K562 (cell line): ENCODE data around the gene CBX2. TPM values are rescaled to one million over a fixed set of nuclear protein-coding genes. Genes with fewer than 3 reads are reported as not detected.
A peak's percentile ranks its signal among the peaks of the same experiment; 100 is the strongest.

Experiments
- CBFB ChIP-seq: sonication (generic); formaldehyde crosslinking; IDR thresholded peaks from 2 replicates; pipeline ENCODE4 v1.4.0; 2020; ENCODE audit warnings: mild to moderate bottlenecking, missing genetic modification reagents
- CREM ChIP-seq: IDR thresholded peaks from 2 replicates; pipeline ENCODE4 v1.6.1; 2014; ENCODE audit warnings: antibody characterized with exemption, low read depth
- DEAF1 ChIP-seq: fragments of 450-650 bp; formaldehyde crosslinking; IDR thresholded peaks from 2 replicates; pipeline ENCODE4 v1.4.0; 2020; ENCODE audit warnings: mild to moderate bottlenecking, moderate library complexity
- FOS ChIP-seq: IDR thresholded peaks from 3 replicates; pipeline ENCODE4 v1.6.1; 2011; ENCODE audit not compliant: insufficient read length; ENCODE audit errors: extremely low read depth
- L3MBTL2 ChIP-seq: fragments of 450-650 bp; IDR thresholded peaks from 2 replicates; pipeline ENCODE4 v1.6.1; 2016; ENCODE audit warnings: mild to moderate bottlenecking, moderate library complexity
- MAFG ChIP-seq: fragments of 450-650 bp; conservative IDR thresholded peaks from 2 replicates; pipeline ENCODE4 v1.6.1; 2016; ENCODE audit warnings: missing genetic modification characterization, missing compliant biosample characterization
- MAZ ChIP-seq, 2 experiments: fragments of 450-650 bp in 1 of 2; sonication (generic) in 1 of 2; formaldehyde crosslinking; IDR thresholded peaks in 1 of 2; conservative IDR thresholded peaks in 1 of 2; 2 replicates each; pipeline versions ENCODE4 v1.4.0 to v1.5.0; 2020; ENCODE audit warnings: mild to moderate bottlenecking in 1 of 2, missing genetic modification reagents in 1 of 2
- MTA3 ChIP-seq: fragments of 450-650 bp; formaldehyde crosslinking; IDR thresholded peaks from 2 replicates; pipeline ENCODE4 v1.6.1; 2017; ENCODE audit warnings: mild to moderate bottlenecking, borderline replicate concordance
- RBM34 ChIP-seq: fragments of 200-400 bp; formaldehyde crosslinking; IDR thresholded peaks from 2 replicates; pipeline ENCODE4 v1.6.1; 2018; ENCODE audit warnings: low read length, borderline replicate concordance; ENCODE audit not compliant: insufficient read depth
- REST ChIP-seq, 2 experiments: fragments of 450-650 bp; formaldehyde crosslinking in 1 of 2; IDR thresholded peaks; 2 replicates each; pipeline versions ENCODE4 v1.4.0 to v1.6.1; 2014 to 2020; ENCODE audit warnings: mild to moderate bottlenecking in 2 of 2, borderline replicate concordance in 1 of 2, low read depth in 1 of 2
- SAFB2 ChIP-seq: fragments of 200-400 bp; formaldehyde crosslinking; IDR thresholded peaks from 2 replicates; pipeline ENCODE4 v1.6.1; 2018; ENCODE audit warnings: borderline replicate concordance, low read length, low read depth, moderate library complexity; ENCODE audit not compliant: severe bottlenecking
- SMC3 ChIP-seq: conservative IDR thresholded peaks from 2 replicates; pipeline ENCODE4 v1.6.1; 2011; ENCODE audit warnings: low read depth, low read length, improper control_type of control experiment; ENCODE audit not compliant: insufficient read depth
- SNRNP70 ChIP-seq: fragments of 200-400 bp; formaldehyde crosslinking; optimal IDR thresholded peaks from 2 replicates; pipeline ENCODE3; 2017; ENCODE audit warnings: low read depth, low read length
- SP1 ChIP-seq: sonication (generic); formaldehyde crosslinking; IDR thresholded peaks from 2 replicates; pipeline ENCODE4 v1.8.1; 2022; ENCODE audit warnings: mild to moderate bottlenecking, missing genetic modification reagents
- TCF7L2 ChIP-seq: fragments of 150-350 bp; IDR thresholded peaks from 2 replicates; pipeline ENCODE4 v1.6.1; 2016; ENCODE audit warnings: low read depth, mild to moderate bottlenecking, low read length, moderate library complexity
- YY1 ChIP-seq, 3 experiments: IDR thresholded peaks; 2 replicates each; pipeline ENCODE4 v1.6.1; 2011; ENCODE audit warnings: low read length in 2 of 3, mild to moderate bottlenecking in 2 of 3, moderate library complexity in 2 of 3, borderline replicate concordance in 1 of 3, control low read depth in 1 of 3, low read depth in 1 of 3; ENCODE audit not compliant: insufficient read depth in 3 of 3, insufficient replicate concordance in 2 of 3, control insufficient read depth in 1 of 3, insufficient read length in 1 of 3; ENCODE audit errors: extremely low read depth in 1 of 3
- polyA plus RNA-seq, 8 experiments: library from polyadenylated mRNA; depleted of rRNA in 4 of 8; stranded (reverse) in 5 of 8; unstranded in 3 of 8; fragments of >200 nt; fragmentation: Nextera tagmentation in 2 of 8; fragmentation: Illumina TruSeq in 1 of 8; extraction: Ambion mirVana in 2 of 8; extraction: Trizol in 1 of 8; gene quantifications; 2 replicates each; pipeline versions ENCODE4 v1.2.1 to v1.2.3, GENCODE V29; 2011 to 2014; ENCODE audit warnings: inconsistent platforms in 1 of 8, missing spikeins in 1 of 8
- total RNA-seq, 7 experiments: library from RNA; depleted of rRNA in 6 of 7; stranded (reverse); fragments of >200 nt in 6 of 7; fragmentation: Illumina TruSeq in 2 of 7; extraction: Trizol in 2 of 7; gene quantifications; 2 replicates each; pipeline versions ENCODE4 v1.2.1 to v1.2.3, GENCODE V29; 2011 to 2021; ENCODE audit warnings: low replicate concordance in 1 of 7

The CBX2 gene
- total and polyA plus RNA-seq, 9 of the 15 experiments (the other 6 are each of a cell fraction or from before 2014, with no cell fraction given), result 0.66 to 26.9 (median 13.9) TPM

- TF ChIP-seq SMC3 (peak; percentile 90), REST (IDR thresholded peaks at IDR 0.05; ENCODE audit: borderline replicate concordance) (peak; percentile 91), REST (CRISPR knock-in tag; IDR thresholded peaks at IDR 0.05; ENCODE audit: low read depth) (no peak), MAFG (no peak), FOS (no peak), CBFB (CRISPR knock-in tag) (no peak), SP1 (0 out of 2 replicates have a peak, but pooled peaks have one; percentile 32), L3MBTL2 (peak; percentile 76), MAZ (CRISPR knock-in tag; conservative IDR thresholded peaks at IDR 0.05 in 1 of 2, IDR thresholded peaks at IDR 0.05 in 1 of 2) (peak in 1 of 2 experiments; percentile 83; a peak in 2 of 4 replicates), CREM (0 out of 2 replicates have a peak, but pooled peaks have one; percentile 25), DEAF1 (CRISPR knock-in tag) (peak; percentile 63), SNRNP70 (no peak), TCF7L2 (no peak), MTA3 (0 out of 2 replicates have a peak, but pooled peaks have one; percentile 42), SAFB2 (no peak), RBM34 (0 out of 2 replicates have a peak, but pooled peaks have one; percentile 39), YY1 (IDR thresholded peaks at IDR 0.05; ENCODE audit: borderline replicate concordance in 1 of 3, control insufficient read depth in 1 of 3, extremely low read depth in 1 of 3, insufficient read depth in 3 of 3, insufficient read length in 1 of 3, insufficient replicate concordance in 2 of 3, low read depth in 1 of 3, low read length in 2 of 3) (peak in 1 of 3 experiments; percentile 36)
Observed at GRCh38 chr17:79789943-79790804, 12.2 kb downstream of the CBX2 start (continued).
